Subcutaneous abdominal adipose tissue (tissue), 5 donors: Measurements from ENCODE around the gene SLC25A3.
A peak's percentile ranks its signal among the peaks of the same experiment; 100 is the strongest.
"Not testable (repeated sequence)": the region's sequence is repeated elsewhere in the genome, so short reads cannot be mapped to it uniquely, and the experiment has no call there.

Experiments
- H3K27ac ChIP-seq: one replicate; pipeline ENCODE4 v1.7.0; 2013; ENCODE audit warnings: low read depth, mild to moderate bottlenecking, inconsistent platforms, low read length, moderate library complexity
- H3K27me3 ChIP-seq, 5 donors: one replicate each; pipeline ENCODE4 v1.7.0; 2013; ENCODE audit warnings: low read length in 5 of 5, inconsistent platforms in 1 of 5; ENCODE audit not compliant: control insufficient read depth in 5 of 5, insufficient read depth in 4 of 5
- H3K36me3 ChIP-seq, 5 donors: one replicate each; pipeline ENCODE4 v1.7.0; 2013; ENCODE audit warnings: low read length in 5 of 5; ENCODE audit not compliant: control insufficient read depth in 5 of 5, insufficient read depth in 5 of 5
- H3K4me1 ChIP-seq, 5 donors: one replicate each; pipeline ENCODE4 v1.7.0; 2013; ENCODE audit warnings: low read length in 5 of 5, mild to moderate bottlenecking in 3 of 5, moderate library complexity in 1 of 5; ENCODE audit not compliant: control insufficient read depth in 5 of 5, insufficient read depth in 5 of 5
- H3K4me3 ChIP-seq, 5 donors: one replicate each; pipeline ENCODE4 v1.7.0; 2013; ENCODE audit warnings: low read length in 5 of 5, low read depth in 1 of 5
- H3K9ac ChIP-seq, 5 donors: one replicate each; pipeline ENCODE4 v1.7.0; 2013; ENCODE audit warnings: low read length in 5 of 5, mild to moderate bottlenecking in 4 of 5, moderate library complexity in 3 of 5
- H3K9me3 ChIP-seq, 5 donors: one replicate each; pipeline ENCODE4 v1.7.0; 2013; ENCODE audit warnings: low read length in 5 of 5; ENCODE audit not compliant: control insufficient read depth in 5 of 5
- donor health status: healthy.
- donor health status: healthy.
- donor health status: healthy.
- donor health status: healthy.
- donor health status: healthy.

The SLC25A3 gene

GRCh38 chr12:98635657-98636323, 42.3 kb downstream of the SLC25A3 start:
- H3K4me3 ChIP-seq, result no peak overlapping the region

GRCh38 chr12:98637068-98637467, 43.6 kb downstream of the SLC25A3 start:
- Histone ChIP-seq H3K4me1 (peaks cover 0 to 10% (median 0%) of the 10 kb centered on the region in 5 donors), H3K9me3 (no peaks in the 10 kb centered on the region), H3K27me3 (no peaks in the 10 kb centered on the region), H3K9ac (no peak overlapping the region), H3K4me3 (no peak overlapping the region), H3K27ac (no peak overlapping the region), H3K36me3 (no peaks in the 10 kb centered on the region)

More at GRCh38 chr12:98635657-98636323, 42.3 kb downstream of the SLC25A3 start:
- Histone ChIP-seq H3K27ac (no peak overlapping the region), H3K4me1 (peaks cover 0 to 10% (median 0%) of the 10 kb centered on the region in 5 donors), H3K9ac (no peak overlapping the region), H3K36me3 (no peaks in the 10 kb centered on the region), H3K9me3 (no peaks in the 10 kb centered on the region), H3K27me3 (no peaks in the 10 kb centered on the region)

- no peak overlapping the region for H3K9ac ChIP-seq
- no peaks in the 10 kb centered on the region for H3K36me3 ChIP-seq
- H3K9me3 ChIP-seq, result no peaks in the 10 kb centered on the region
Measured at GRCh38 chr12:98638009-98638408, 44.5 kb downstream of the SLC25A3 start.

GRCh38 chr12:98639491-98639890, 46.0 kb downstream of the SLC25A3 start:
- no peak overlapping the region for H3K4me3 ChIP-seq
- no peak overlapping the region for H3K9ac ChIP-seq
- H3K36me3 ChIP-seq, result no peaks in the 10 kb centered on the region
- no peaks in the 10 kb centered on the region for H3K27me3 ChIP-seq
- H3K27ac ChIP-seq, result no peak overlapping the region
- no peaks in the 10 kb centered on the region for H3K9me3 ChIP-seq
- H3K4me1 ChIP-seq, result peaks cover 0 to 23% (median 12%) of the 10 kb centered on the region in 5 donors

More at GRCh38 chr12:98638009-98638408, 44.5 kb downstream of the SLC25A3 start:
- no peaks in the 10 kb centered on the region for H3K27me3 ChIP-seq
- H3K4me3 ChIP-seq, result no peak overlapping the region
- peaks cover 0 to 10% (median 0%) of the 10 kb centered on the region in 5 donors for H3K4me1 ChIP-seq
- no peak overlapping the region for H3K27ac ChIP-seq

- peaks cover 2 to 43% (median 34%) of the 10 kb centered on the region in 5 donors for H3K4me1 ChIP-seq
- not testable (repeated sequence) for H3K9ac ChIP-seq, H3K4me3 ChIP-seq, H3K27me3 ChIP-seq, H3K36me3 ChIP-seq, H3K27ac ChIP-seq, H3K9me3 ChIP-seq
Measured at GRCh38 chr12:98642801-98643200, 49.3 kb downstream of the SLC25A3 start.

GRCh38 chr12:98644433-98644711, 50.9 kb downstream of the SLC25A3 start:
- Histone ChIP-seq H3K27me3 (peaks cover 0 to 4% (median 0%) of the 10 kb centered on the region in 5 donors), H3K4me1 (peaks cover 2 to 34% (median 29%) of the 10 kb centered on the region in 5 donors), H3K27ac (peak overlapping the region; percentile 86), H3K9ac (peak overlapping the region; percentile 81 to 91 (median 86)), H3K9me3 (no peaks in the 10 kb centered on the region), H3K4me3 (peak overlapping the region; percentile 81 to 98 (median 92)), H3K36me3 (peaks cover 3 to 10% (median 4%) of the 10 kb centered on the region in 5 donors)

GRCh38 chr12:98644712-98645571, 51.5 kb downstream of the SLC25A3 start, which contains the start of the genes APAF1 and IKBIP:
TSS of gene APAF1 (plus strand) at chr12:98645290. CDS start at chr12:98648360, 3,070 bp downstream.
TSS of gene IKBIP (minus strand) at chr12:98644788. CDS start at chr12:98644701, 87 bp downstream.
- H3K27me3 ChIP-seq, result peaks cover 0 to 4% (median 0%) of the 10 kb centered on the region in 5 donors
- no peaks in the 10 kb centered on the region for H3K9me3 ChIP-seq
- H3K36me3 ChIP-seq, result peaks cover 9 to 15% (median 10%) of the 10 kb centered on the region in 5 donors
- H3K9ac ChIP-seq, result peak within 1 kb of the TSS; percentile 81 to 91 (median 88)
- H3K4me1 ChIP-seq, result peaks cover 2 to 34% (median 24%) of the 10 kb centered on the region in 5 donors
- peak within 1 kb of the TSS; percentile 81 to 98 (median 95) for H3K4me3 ChIP-seq
- H3K27ac ChIP-seq, result peak within 1 kb of the TSS; percentile 86

- Histone ChIP-seq H3K27ac (peak overlapping the region; percentile 67), H3K9ac (peak overlapping the region in 4 of 5 donors; percentile 86 to 91 (median 88)), H3K36me3 (peaks cover 12 to 18% (median 15%) of the 10 kb centered on the region in 5 donors), H3K4me3 (peak overlapping the region; percentile 81 to 98 (median 95)), H3K9me3 (no peaks in the 10 kb centered on the region), H3K4me1 (peaks cover 2 to 34% (median 24%) of the 10 kb centered on the region in 5 donors), H3K27me3 (peaks cover 0 to 4% (median 0%) of the 10 kb centered on the region in 5 donors)
Measured at GRCh38 chr12:98645572-98646067, 52.1 kb downstream of the SLC25A3 start.

- peaks cover 2 to 34% (median 24%) of the 10 kb centered on the region in 5 donors for H3K4me1 ChIP-seq
- H3K9me3 ChIP-seq, result no peaks in the 10 kb centered on the region
- H3K4me3 ChIP-seq, result peak overlapping the region; percentile 81 to 98 (median 95)
- peak overlapping the region in 4 of 5 donors; percentile 31 to 91 (median 87) for H3K9ac ChIP-seq
- H3K36me3 ChIP-seq, result peaks cover 12 to 24% (median 20%) of the 10 kb centered on the region in 5 donors
- peak overlapping the region; percentile 5 for H3K27ac ChIP-seq
- H3K27me3 ChIP-seq, result peaks cover 0 to 4% (median 0%) of the 10 kb centered on the region in 5 donors
Measured at GRCh38 chr12:98646294-98647090, 53.0 kb downstream of the SLC25A3 start.
